ENCODE data around the gene STAC3. TPM values are rescaled to one million over a fixed set of nuclear protein-coding genes. Genes with fewer than 3 reads are reported as not detected.

The STAC3 gene
- total and polyA plus RNA-seq, 10 of the 15 experiments (the other 5 are each of a cell fraction or from before 2014, with no cell fraction given): 0.49 to 9.9 (median 3.8) TPM

DNA sequence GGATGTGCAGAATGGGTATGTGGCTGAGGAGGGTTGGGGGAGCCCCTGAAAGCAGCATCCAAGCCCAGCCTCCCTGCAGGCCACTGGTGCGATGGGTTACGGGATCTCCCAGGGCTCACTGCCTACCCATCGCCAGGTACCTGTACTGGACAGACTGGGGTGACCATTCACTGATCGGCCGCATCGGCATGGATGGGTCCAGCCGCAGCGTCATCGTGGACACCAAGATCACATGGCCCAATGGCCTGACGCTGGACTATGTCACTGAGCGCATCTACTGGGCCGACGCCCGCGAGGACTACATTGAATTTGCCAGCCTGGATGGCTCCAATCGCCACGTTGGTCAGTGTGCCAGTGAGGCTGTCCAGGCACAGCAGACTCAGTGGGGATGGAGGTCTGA, 52.7 kb downstream of the STAC3 start:
- H3K79me2 ChIP-seq (ENCODE audit: control insufficient read depth, insufficient read depth, low read length): no peaks in the 10 kb centered on the region
- DNase-seq (ENCODE audit: low read depth, low spot score) (no peak), FAIRE-seq (no peak), ATAC-seq (no peak)
- in situ Hi-C loops (cut with MboI) (no loop called here), intact Hi-C loops (cut with micrococcal nuclease; ENCODE audit: unreplicated experiment) (no loop called here)
- H3K4me2 ChIP-seq (ENCODE audit: control insufficient read depth, insufficient read depth): no peak overlapping the region
- no peaks in the 10 kb centered on the region for H3K27me3 ChIP-seq (replicated peaks in 1 of 2; ENCODE audit: control insufficient read depth in 2 of 2, insufficient read depth in 2 of 2, low read length in 1 of 2)
- no peaks in the 10 kb centered on the region; a peak in 1 of 4 replicates for H3K36me3 ChIP-seq (ENCODE audit: control insufficient read depth in 2 of 2, insufficient read depth in 2 of 2, low read length in 1 of 2)
- H3K4me3 ChIP-seq: no peak overlapping the region
- no peaks in the 10 kb centered on the region for H3K9me3 ChIP-seq (replicated peaks; ENCODE audit: control insufficient read depth, insufficient read depth, low read length)
- WGBS (ENCODE audit: insufficient coverage, insufficient replicate concordance, low lambda C conversion rate, missing lambda C conversion rate): 68% methylated on average over 17 of the region's 17 CpGs
- ChIA-PET SMC1A (ENCODE audit: uncharacterized antibody, unreplicated experiment) (no interaction called here), CTCF (no interaction called here), RAD21 (ENCODE audit: unreplicated experiment) (interaction anchor here (0.6 kb wide), 1 partner anchor 91 kb away, joined by 3 read pairs; no protein-coding TSS in a partner anchor), POLR2A (no interaction called here)
- no peaks in the 10 kb centered on the region for H4K20me1 ChIP-seq (ENCODE audit: control insufficient read depth, insufficient read depth)
- no peak overlapping the region for H3K27ac ChIP-seq (ENCODE audit: control insufficient read depth, insufficient read depth)
- no peaks in the 10 kb centered on the region for H3K4me1 ChIP-seq (ENCODE audit: control insufficient read depth, insufficient read depth, low read length)
- H3K9ac ChIP-seq (ENCODE audit: control insufficient read depth, insufficient read depth, low read length): no peak overlapping the region
- TF ChIP-seq, protein P1, sequence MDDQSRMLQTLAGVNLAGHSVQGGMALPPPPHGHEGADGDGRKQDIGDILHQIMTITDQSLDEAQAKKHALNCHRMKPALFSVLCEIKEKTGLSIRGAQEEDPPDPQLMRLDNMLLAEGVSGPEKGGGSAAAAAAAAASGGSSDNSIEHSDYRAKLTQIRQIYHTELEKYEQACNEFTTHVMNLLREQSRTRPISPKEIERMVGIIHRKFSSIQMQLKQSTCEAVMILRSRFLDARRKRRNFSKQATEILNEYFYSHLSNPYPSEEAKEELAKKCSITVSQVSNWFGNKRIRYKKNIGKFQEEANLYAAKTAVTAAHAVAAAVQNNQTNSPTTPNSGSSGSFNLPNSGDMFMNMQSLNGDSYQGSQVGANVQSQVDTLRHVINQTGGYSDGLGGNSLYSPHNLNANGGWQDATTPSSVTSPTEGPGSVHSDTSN (IDR thresholded peaks at IDR 0.05; ENCODE audit: insufficient replicate concordance, low read depth, low read length): no peak
- no TSS peak for BruUV-seq (replicated peaks)
- no peak overlapping the region for H2AFZ ChIP-seq (ENCODE audit: control insufficient read depth, low read depth, low read length)

- Histone ChIP-seq H3K9ac (ENCODE audit: control insufficient read depth, insufficient read depth, low read length) (no peak overlapping the region), H3K4me1 (ENCODE audit: control insufficient read depth, insufficient read depth, low read length) (no peaks in the 10 kb centered on the region), H2AFZ (ENCODE audit: control insufficient read depth, low read depth, low read length) (no peak overlapping the region), H3K9me3 (replicated peaks; ENCODE audit: control insufficient read depth, insufficient read depth, low read length) (no peaks in the 10 kb centered on the region), H3K27ac (ENCODE audit: control insufficient read depth, insufficient read depth) (no peak overlapping the region), H3K4me2 (ENCODE audit: control insufficient read depth, insufficient read depth) (no peak overlapping the region), H4K20me1 (ENCODE audit: control insufficient read depth, insufficient read depth) (no peaks in the 10 kb centered on the region), H3K4me3 (no peak overlapping the region), H3K36me3 (ENCODE audit: control insufficient read depth in 2 of 2, insufficient read depth in 2 of 2, low read length in 1 of 2) (no peaks in the 10 kb centered on the region; a peak in 1 of 4 replicates), H3K79me2 (ENCODE audit: control insufficient read depth, insufficient read depth, low read length) (no peaks in the 10 kb centered on the region), H3K27me3 (replicated peaks in 1 of 2; ENCODE audit: control insufficient read depth in 2 of 2, insufficient read depth in 2 of 2, low read length in 1 of 2) (no peaks in the 10 kb centered on the region)
- ChIA-PET SMC1A (ENCODE audit: uncharacterized antibody, unreplicated experiment) (no interaction called here), RAD21 (ENCODE audit: unreplicated experiment) (no interaction called here), CTCF (interaction anchor here (1.0 to 1.1 kb wide), 2 partner anchors 8 to 14 kb away, joined by 3 to 6 read pairs; no protein-coding TSS in a partner anchor), POLR2A (no interaction called here)
- intact Hi-C loops (cut with micrococcal nuclease; ENCODE audit: unreplicated experiment) (no loop called here), in situ Hi-C loops (cut with MboI) (no loop called here)
- DNase-seq (ENCODE audit: low read depth, low spot score) (no peak), ATAC-seq (no peak), FAIRE-seq (no peak)
- no TSS peak for BruUV-seq (replicated peaks)
- WGBS (ENCODE audit: insufficient coverage, insufficient replicate concordance, low lambda C conversion rate, missing lambda C conversion rate): 78% methylated on average over 18 of the region's 22 CpGs
- TF ChIP-seq SPI1 (IDR thresholded peaks at IDR 0.05; ENCODE audit: borderline replicate concordance, insufficient read depth, low read depth, low read length): no peak
- TF ChIP-seq, protein P2, sequence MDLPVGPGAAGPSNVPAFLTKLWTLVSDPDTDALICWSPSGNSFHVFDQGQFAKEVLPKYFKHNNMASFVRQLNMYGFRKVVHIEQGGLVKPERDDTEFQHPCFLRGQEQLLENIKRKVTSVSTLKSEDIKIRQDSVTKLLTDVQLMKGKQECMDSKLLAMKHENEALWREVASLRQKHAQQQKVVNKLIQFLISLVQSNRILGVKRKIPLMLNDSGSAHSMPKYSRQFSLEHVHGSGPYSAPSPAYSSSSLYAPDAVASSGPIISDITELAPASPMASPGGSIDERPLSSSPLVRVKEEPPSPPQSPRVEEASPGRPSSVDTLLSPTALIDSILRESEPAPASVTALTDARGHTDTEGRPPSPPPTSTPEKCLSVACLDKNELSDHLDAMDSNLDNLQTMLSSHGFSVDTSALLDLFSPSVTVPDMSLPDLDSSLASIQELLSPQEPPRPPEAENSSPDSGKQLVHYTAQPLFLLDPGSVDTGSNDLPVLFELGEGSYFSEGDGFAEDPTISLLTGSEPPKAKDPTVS (IDR thresholded peaks at IDR 0.05; ENCODE audit: low read depth, low read length): no peak
- TF ChIP-seq NR2F1 (conservative IDR thresholded peaks at IDR 0.05): no peak
- TF ChIP-seq, protein P1 (IDR thresholded peaks at IDR 0.05; ENCODE audit: insufficient replicate concordance, low read depth, low read length): no peak
- no peak for TF ChIP-seq WRNIP1 (IDR thresholded peaks at IDR 0.05; ENCODE audit: borderline replicate concordance, low read depth, low read length)
- TF ChIP-seq SIX5 (IDR thresholded peaks at IDR 0.05; ENCODE audit: low read depth, low read length, severe bottlenecking): no peak
- TF ChIP-seq SP1 (IDR thresholded peaks at IDR 0.05; ENCODE audit: low read depth, low read length): no peak
- no peak for TF ChIP-seq LARP7 (IDR thresholded peaks at IDR 0.05)
- TF ChIP-seq, protein P3, sequence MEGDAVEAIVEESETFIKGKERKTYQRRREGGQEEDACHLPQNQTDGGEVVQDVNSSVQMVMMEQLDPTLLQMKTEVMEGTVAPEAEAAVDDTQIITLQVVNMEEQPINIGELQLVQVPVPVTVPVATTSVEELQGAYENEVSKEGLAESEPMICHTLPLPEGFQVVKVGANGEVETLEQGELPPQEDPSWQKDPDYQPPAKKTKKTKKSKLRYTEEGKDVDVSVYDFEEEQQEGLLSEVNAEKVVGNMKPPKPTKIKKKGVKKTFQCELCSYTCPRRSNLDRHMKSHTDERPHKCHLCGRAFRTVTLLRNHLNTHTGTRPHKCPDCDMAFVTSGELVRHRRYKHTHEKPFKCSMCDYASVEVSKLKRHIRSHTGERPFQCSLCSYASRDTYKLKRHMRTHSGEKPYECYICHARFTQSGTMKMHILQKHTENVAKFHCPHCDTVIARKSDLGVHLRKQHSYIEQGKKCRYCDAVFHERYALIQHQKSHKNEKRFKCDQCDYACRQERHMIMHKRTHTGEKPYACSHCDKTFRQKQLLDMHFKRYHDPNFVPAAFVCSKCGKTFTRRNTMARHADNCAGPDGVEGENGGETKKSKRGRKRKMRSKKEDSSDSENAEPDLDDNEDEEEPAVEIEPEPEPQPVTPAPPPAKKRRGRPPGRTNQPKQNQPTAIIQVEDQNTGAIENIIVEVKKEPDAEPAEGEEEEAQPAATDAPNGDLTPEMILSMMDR (IDR thresholded peaks at IDR 0.05 in 2 of 3, conservative IDR thresholded peaks at IDR 0.05 in 1 of 3; ENCODE audit: control insufficient read depth in 2 of 3, extremely low read depth in 1 of 3, insufficient read depth in 1 of 3, low read depth in 3 of 3, low read length in 3 of 3): no peak
- TF ChIP-seq ZNF384 (IDR thresholded peaks at IDR 0.05; ENCODE audit: borderline replicate concordance, low read depth, low read length): no peak
- TF ChIP-seq HCFC1 (IDR thresholded peaks at IDR 0.05; ENCODE audit: low read length): no peak
Observed at GRCh38 chr12:57196956-57197355, 54.0 kb downstream of the STAC3 start.

All from GM12878 (cell line).